HG02840 (cell line): ENCODE data around the gene CALHM2.

Source experiments
- ATAC-seq: cut with Tn5 transposase; IDR thresholded peaks from one replicate; pipeline ENCODE4 v1.9.1; 2021; ENCODE audit warnings: mild to moderate bottlenecking, moderate library complexity, moderate number of reproducible peaks; ENCODE audit not compliant: unreplicated experiment, low FRiP score

Gene CALHM2

GRCh38 chr10:103476046-103476768, 24.0 kb upstream of the CALHM2 start:
- no peak for ATAC-seq

GRCh38 chr10:103475437-103475836, 23.3 kb upstream of the CALHM2 start:
- ATAC-seq: no peak

GRCh38 chr10:103474077-103474476, 21.9 kb upstream of the CALHM2 start:
- ATAC-seq: no peak

DNA sequence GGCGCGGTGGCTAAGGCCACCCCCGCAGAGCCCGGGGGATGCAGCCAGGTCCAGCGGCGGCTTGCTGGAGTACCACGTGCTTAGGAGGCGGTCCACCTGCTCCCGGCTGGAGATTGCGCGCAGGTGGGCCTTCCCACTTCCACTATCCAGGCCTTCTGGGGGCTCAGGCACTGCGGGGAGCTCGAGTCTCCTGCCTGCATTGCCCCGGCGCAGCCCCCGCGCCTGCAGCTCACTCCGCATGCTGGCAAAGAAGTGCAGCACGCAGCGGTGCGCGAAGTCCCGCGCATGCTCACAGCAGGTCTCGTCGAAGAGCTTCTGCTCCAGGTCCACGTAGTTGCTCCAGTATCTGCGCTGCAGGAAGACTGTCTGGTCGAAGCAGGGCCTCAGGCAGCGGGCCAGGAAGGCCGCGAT, 21.1 kb upstream of the CALHM2 start:
- no peak for ATAC-seq

- ATAC-seq: no peak
Observed at GRCh38 chr10:103472005-103472404, 19.8 kb upstream of the CALHM2 start.

- peak; percentile 72 for ATAC-seq
Observed at GRCh38 chr10:103470761-103471653, 18.8 kb upstream of the CALHM2 start.

DNA sequence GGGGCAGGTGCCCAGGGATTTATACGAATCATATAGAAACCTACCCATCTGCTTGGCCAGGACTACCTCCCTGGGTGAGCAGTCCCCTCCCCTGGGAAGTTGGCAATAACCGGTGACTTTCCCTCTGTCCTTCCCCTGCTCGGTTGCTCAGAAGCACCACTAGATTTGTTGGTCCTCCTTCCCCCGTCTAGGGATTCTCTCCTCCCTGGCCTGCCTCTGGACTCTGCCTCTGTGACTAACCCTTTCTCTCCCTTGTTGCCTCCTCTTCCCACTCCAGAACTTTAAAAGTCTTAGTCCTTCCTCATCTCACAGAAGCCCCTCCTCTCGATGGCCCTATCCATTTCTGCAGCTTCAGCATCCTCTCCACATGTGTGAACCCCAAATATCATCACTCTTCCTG, 17.0 kb upstream of the CALHM2 start:
- ATAC-seq: no peak

DNA sequence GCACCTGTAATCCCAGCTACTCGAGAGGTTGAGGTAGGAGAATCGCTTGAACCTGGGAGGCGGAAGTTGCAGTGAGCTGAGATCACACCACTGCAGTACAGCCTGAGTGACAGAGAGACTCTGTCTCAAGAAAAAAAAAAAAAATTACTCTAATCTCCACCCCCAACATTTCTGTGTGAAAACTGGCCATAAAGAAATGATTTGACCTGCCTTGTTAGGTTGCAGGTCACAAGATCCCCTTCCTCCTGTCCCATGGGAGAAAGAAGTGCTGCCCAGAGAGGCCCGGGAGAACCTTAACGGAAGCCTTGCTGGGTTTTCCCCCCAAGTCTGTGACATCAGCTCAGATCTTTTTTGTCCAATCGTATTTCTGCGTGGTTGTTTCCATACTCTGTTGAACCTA, 15.2 kb upstream of the CALHM2 start:
- no peak for ATAC-seq

GRCh38 chr10:103466734-103467133, 14.6 kb upstream of the CALHM2 start:
- ATAC-seq: no peak

DNA sequence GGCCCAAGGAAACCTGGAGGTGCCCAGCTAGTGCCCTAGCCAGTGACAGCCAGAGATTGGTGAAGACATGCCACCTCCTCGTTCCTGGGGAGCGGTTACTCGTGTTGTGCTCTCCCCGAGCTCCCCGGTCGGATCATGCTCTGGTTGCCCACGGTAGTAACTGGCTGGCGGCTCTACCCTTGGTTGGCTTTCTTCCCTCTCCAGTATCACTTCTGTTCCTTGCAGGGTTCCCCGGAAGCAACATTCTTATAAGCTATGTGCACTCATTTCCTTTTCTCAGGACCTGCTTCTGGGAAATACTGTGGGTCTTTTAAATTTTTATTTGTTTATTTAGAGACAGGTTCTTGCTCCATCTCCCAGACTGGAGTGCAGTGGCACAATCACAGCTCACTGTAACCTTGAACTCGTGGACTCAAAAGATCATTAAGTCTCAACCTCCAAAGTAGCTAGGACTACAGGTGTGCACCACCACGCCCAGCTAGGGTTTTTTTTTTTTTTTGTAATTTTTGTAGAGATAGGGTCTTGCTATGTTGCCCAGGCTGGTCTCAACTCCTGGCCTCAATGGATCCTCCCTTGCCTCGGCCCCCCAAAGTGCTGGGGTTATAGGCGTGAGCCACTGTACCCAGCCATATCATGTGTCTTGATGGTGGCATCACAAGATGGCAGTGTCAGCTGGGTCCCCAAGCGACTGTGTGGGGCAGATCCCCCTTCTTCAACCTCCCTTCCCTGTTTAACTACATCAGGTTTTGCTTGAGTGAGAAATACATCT, 13.4 kb upstream of the CALHM2 start:
- ATAC-seq: no peak

GRCh38 chr10:103463499-103463898, 11.3 kb upstream of the CALHM2 start:
- no peak for ATAC-seq

- no peak for ATAC-seq
Observed at GRCh38 chr10:103459615-103460014, 7.4 kb upstream of the CALHM2 start.

DNA sequence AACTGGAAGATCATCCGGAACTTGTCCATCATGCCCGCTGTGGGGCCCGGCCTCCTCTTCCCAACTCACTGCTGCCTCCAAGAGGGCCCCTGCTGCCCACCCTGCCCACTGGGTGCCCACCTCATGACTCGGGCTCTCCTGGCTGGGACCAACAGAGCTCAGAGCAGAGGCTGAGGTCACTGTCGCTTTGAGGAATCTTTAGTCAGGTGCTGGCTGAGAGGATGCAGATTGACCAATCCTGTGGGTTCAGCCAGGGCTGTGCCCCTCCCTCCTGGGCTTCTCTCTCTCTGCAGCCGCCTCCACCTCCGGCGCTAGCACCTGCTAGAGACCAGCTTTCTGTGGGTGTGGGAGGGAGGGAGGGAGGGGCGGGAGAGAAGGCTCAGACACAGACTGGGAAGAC, 6.5 kb upstream of the CALHM2 start, which contains the start of gene CALHM1:
Gene CALHM1, minus strand, starts transcription at position 181 of the 400 bp plus-strand sequence. Its CDS starts 149 bp downstream, at position 32.
- no peak for ATAC-seq

- ATAC-seq: no peak
Observed at GRCh38 chr10:103457896-103458583, 5.9 kb upstream of the CALHM2 start.

DNA sequence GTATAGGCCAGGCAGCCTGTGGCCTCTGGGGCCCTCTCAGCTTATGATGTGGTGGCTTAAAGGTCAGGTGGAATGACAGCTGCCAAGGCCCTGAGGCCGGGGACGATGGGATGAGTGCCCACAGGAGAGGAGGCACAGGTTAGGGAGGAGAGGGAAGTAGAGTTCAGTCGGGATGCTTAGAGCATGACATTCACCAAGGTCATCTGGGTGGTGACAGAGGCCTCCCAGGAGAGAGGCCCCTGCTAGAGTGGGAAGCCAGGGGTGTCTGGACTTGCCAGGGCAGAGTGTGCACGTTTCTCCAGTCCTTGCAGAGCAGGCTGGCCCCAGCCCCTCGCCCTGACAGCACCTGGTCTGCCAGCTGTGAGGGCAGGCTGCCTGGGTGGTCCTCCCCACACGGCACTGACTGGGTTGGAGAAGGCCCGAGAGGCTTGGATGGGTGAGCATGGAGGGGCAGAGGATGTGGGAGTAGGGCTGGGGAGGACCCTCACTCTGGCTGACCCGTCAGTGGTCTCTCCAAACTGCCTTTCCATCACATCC, 5.1 kb upstream of the CALHM2 start:
- no peak for ATAC-seq

GRCh38 chr10:103456074-103456660, 4.0 kb upstream of the CALHM2 start:
- ATAC-seq: no peak

DNA sequence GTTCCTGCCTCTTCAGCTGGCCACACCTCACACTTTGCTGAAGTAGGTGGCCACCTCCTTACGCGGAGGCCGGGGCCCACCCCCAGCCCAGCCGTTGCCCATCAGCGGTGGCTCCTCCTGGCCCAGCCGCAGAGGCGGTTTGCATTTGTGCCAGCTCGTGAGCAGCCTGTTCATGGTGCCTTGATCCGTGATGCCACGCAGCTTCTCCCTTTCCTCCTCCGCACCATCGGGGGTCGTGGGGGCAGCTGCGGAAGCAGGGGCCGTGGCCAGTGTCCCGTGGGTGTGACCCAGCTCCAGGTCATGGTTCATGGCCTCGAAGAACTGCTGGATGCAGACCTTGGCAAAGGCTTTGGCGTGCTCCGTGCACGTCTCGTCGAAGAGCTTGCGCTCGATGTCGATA, 3.1 kb upstream of the CALHM2 start:
- ATAC-seq: no peak

DNA sequence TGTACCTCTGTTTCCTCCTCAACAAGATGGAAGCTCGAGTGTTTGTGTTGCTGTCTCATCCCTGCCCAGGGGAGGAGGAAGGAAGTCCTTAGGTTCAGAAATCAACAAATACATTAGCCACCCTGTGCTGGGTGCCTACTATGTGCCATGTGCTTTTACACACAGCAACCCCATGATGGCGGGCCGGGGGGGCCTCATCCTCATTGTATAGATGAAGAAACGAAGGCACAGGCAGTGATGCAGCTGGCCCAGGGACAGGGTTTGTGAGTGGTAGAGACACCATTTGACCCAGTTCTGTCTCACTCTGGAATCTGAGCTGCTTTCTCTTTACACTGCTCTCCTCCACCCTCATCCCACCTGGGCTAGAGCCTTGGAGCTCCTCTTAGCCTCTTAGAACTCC, 1.9 kb upstream of the CALHM2 start:
- no peak for ATAC-seq

GRCh38 chr10:103452506-103453230, 498 bp upstream of the CALHM2 start:
- ATAC-seq: no peak
